HFF-Myc (cell line): ENCODE results near the gene CLCN6.

Experiments
- DNase-seq: peaks from one replicate; pipeline ENCODE4 v3.0.0-alpha.2; 2011; ENCODE audit warnings: low read depth; ENCODE audit errors: extremely low read depth
- H3K4me3 ChIP-seq: replicated peaks from 2 replicates; pipeline ENCODE4 v1.5.1; 2011; ENCODE audit warnings: low read depth, mild to moderate bottlenecking, control low read depth, low read length
- CTCF ChIP-seq: IDR thresholded peaks from 2 replicates; pipeline ENCODE4 v1.5.1; 2012; ENCODE audit warnings: mild to moderate bottlenecking, low read depth, low read length, control low read depth; ENCODE audit errors: missing control alignments

CLCN6 gene

GRCh38 chr1:11835441-11836225 lies 29.6 kb downstream of the CLCN6 start:
- no peak overlapping the region for H3K4me3 ChIP-seq
- no peak for TF ChIP-seq CTCF
- DNase-seq: no peak

GRCh38 chr1:11836955-11837766 lies 31.2 kb downstream of the CLCN6 start:
- no peak for TF ChIP-seq CTCF
- H3K4me3 ChIP-seq: no peak overlapping the region
- no peak for DNase-seq

- no peak for DNase-seq
- TF ChIP-seq CTCF: no peak
- H3K4me3 ChIP-seq: no peak overlapping the region
Measured at GRCh38 chr1:11837767-11838348, 31.9 kb downstream of the CLCN6 start.

GRCh38 chr1:11838349-11839272 lies 32.6 kb downstream of the CLCN6 start:
- H3K4me3 ChIP-seq: no peak overlapping the region
- peak; percentile 100 for TF ChIP-seq CTCF
- no peak for DNase-seq

- no peak overlapping the region for H3K4me3 ChIP-seq
- TF ChIP-seq CTCF: no peak
- DNase-seq: no peak
Measured at GRCh38 chr1:11839727-11840705, 34.0 kb downstream of the CLCN6 start.
